GM19193 (cell line): Measurements from ENCODE around the gene PDGFA.

Source experiments
- POLR2A ChIP-seq: IDR thresholded peaks from 4 replicates; pipeline ENCODE4 v1.6.1; 2011; ENCODE audit not compliant: insufficient read depth, insufficient read length; ENCODE audit errors: extremely low read depth

PDGFA gene

DNA sequence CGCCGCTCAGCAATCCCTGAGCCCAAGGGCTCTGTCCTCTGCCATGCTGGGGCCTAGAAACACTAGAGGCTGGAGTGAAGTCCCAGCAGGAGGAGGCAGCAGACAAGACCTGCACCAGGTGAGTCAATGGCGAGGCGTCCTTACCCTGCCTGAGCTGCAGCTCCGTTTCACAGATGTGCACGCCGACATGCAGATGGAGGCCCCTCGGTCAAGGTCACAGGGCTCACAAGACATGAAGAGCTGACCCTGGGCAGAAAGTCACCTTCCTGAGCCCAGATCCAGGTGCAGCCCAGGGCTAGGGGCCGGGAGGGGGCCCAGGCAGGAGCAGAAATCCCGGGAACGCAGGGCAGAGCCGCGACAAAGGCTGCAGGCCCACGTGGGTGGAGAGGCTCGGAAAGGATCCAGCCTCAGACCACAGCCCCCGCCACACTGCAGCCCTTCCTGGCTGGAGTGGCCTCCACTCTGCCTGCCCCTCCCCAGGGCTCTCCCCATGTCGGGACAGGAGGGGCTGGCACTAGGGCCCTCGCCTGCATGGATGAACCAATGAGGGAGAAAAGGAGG is 23.8 kb downstream of the PDGFA start:
- no peak for TF ChIP-seq POLR2A

DNA sequence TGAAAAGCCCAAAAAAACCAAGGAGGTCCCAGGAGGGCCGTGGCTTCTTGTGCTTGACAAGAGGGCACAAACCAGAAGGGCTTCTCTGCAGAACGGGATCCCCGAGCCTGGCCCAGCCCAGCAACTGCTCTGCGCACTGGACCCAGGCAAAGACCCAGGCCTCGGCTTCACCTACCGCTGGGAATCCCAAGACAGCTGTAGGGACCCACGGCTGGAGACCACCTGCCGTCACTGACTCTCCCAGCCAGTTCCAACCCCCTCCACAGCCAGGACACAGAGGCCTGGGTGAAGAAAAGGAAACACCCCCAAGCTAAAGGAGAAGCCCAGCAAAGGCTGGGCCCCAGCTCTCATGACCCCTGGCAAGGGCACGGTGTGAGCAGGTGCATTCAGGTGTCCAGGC is 24.3 kb downstream of the PDGFA start:
- no peak for TF ChIP-seq POLR2A

DNA sequence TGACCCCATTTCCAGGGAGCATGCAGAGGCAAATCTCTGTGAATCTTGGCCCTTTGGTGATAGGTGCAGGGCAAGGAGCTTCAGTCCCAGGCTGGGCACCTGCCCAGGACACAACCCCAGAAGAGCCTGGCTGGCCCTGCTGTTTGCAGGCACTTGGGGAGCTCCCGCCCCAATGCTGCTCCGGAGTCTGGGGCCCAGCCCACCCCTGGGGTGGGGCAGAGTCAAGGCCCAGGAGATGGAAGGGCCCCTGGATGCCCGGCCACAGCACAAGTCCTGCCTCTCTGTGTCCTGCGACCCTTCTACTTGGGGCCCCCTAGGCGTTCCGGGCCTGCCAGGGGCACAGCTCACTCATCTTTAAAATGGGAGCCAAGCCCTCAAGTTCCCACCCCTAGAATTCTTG is 24.7 kb downstream of the PDGFA start:
- no peak for TF ChIP-seq POLR2A

DNA sequence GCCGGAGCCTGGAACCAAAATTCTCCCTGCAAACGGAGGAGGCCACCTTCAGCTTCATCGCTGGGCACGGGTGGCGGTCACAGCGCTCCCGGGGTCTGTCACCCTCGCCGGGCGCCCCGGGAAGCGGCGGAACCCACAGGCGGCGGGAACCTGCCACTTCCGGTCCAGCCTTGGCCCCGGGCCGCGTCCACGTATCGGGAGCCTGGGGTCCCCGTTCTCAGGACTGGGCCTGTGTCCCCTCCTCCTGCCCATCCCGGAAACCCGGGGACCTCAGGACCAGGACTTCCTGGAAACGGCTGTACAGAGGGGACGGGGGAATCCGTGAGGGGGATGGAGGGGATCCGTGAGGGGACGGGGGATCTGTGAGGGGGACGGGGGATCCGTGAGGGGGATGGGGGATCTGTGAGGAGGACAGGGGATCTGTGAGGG is 25.4 kb downstream of the PDGFA start:
- TF ChIP-seq POLR2A: no peak

DNA sequence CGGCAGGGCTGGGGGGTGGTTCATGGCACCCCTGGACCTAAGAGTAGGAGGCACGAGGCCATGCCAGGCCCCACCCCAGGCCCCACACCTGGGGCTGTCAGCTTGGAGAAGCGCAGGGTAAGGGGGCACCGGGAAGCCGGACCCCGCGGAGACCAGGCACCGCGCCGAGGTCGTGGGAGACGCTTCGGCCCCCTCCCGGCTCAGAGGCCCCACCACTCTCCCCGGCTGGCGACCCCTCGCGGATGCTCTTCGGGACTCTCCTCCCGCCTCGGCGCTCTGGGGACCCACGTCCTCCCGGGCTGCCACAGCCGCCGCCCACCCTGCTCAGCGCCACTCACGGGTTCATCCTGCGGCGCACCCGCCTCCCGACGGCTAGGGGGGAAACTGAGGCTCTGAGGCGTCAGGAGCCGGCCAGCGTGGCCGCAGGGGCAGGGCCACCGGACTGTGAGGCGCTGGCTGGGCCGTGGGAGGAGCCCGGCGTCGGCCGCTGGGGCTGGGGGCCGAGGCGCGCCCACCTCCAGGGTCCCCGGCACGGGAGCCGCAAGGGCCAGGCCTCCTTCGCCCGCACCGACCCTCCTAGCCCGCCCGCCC is 25.9 kb downstream of the PDGFA start:
- no peak for TF ChIP-seq POLR2A

DNA sequence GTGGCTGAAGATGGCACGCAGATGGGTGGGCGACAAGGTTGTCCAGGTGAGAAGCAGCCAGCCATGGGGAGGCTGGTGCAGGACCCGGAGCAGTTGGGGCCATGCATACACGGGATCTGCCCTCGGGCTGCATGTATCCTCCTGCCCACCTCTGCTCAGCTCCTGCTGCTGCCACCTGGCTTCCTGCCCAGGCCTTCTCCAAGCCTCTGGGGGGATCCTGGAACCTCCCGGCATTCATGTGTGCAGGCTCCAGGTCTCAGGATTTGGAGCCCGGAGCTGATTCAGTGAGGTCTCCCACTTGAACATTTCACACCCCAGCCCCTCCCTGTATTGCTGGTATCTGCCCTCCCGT is 27.0 kb downstream of the PDGFA start:
- no peak for TF ChIP-seq POLR2A

DNA sequence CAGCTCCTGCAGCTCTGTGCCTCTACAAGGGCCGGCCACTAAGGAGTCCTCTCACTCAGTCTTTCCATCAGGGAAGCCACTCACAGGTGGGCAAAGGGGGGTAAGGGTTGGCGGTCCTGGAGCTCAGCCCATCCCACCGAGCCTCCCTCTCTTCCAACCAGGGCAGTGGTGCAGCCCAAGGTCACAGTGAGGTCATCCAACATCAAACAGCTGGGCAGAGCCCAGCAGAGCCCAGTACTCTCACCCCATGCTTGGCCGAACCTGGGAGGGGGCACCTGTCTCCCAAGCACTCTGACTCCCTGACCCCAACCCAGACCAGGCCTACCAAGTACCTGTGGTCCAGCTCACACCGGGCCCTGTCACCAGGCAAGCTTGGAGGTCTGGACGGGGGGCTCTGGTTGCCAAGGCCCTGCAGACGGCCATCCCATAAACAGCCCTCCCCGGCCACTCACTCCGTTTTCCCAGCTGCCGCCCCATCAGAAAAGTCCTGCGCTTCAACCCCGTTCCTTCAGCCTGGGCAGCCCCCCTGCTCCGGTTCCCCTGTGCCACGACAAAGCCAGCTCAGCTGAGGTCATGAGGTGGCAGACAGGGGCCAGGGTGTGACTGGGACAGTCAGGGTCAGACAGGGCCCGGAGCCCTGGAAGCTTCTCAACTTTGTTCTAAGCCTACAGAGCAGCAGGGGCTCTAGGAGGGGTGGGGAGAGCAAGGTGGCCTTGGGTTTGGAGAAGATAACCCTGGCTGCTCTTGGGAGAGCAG is 27.5 kb downstream of the PDGFA start:
- TF ChIP-seq POLR2A: no peak

DNA sequence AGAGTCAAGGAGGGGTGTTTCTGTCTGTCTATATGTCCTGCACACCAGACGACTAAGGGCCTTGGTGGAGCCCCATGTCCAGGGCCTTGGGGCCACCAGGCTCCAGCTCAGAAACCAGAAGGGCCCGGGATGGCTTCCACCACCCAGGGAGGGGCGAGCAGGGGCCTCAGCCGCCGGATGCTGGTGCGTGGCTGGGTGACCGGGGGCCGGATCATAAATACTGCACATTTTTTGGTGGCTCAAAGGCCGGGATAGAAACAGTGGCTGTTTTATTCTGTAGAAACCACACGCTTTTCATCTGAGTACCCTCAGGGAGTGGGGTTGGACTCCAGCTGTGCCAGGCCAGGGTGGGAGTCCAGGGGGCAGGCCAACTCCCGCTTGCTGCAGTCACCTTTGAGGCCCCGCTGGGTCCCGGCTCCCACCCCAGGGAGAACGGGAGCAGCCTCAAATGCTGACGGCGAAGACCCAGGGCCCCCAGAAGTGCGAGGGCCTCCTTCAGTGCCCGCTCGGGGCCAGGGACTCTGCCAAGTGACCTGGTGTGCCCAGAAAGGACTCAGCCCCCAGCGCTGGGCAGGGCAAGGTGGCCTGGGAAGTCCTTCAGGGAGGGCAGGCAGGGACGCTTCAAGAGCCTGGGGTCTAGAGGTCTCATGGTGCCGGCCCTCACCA is 28.2 kb downstream of the PDGFA start:
- TF ChIP-seq POLR2A: no peak

DNA sequence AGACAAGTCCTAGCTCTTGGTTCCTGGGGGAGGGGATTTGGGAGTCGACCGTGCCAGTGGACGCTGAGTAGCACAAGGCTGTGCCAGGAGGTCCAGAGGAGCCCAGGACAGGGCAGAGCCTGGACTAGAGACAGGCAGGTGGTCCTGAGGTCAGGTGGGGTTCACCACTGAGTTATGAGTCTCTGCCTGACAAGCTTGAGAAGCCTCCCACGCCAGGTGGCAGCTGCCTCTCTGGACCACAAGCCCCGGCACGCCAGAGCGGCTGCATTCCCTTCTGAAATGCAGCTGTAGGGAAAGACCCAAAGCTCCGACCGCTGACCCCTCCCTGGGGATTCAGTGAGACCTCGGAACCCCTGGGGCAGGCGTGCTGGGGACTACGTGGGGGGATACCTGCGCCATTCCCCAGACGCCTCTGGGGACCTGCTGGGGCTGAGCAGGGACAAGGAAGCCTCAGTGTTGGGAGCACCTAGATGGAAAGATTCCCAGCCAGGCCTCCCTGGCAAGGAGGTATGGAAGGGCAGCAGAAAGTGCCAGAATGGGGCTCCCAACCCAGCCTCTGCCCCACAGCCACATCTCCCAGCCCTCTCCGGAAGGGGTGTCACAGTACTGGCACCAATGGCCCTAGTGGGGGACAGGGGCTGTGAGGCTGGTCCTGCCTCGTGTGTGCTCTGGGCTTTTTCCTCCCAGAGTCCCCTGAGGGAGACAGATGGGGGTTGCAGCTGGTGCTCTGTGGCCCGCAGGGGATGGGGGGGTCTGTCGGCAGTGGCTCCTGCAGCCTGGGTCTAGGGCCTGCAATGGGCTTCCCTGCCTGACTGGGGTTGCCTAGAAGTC is 29.0 kb downstream of the PDGFA start:
- TF ChIP-seq POLR2A: no peak

DNA sequence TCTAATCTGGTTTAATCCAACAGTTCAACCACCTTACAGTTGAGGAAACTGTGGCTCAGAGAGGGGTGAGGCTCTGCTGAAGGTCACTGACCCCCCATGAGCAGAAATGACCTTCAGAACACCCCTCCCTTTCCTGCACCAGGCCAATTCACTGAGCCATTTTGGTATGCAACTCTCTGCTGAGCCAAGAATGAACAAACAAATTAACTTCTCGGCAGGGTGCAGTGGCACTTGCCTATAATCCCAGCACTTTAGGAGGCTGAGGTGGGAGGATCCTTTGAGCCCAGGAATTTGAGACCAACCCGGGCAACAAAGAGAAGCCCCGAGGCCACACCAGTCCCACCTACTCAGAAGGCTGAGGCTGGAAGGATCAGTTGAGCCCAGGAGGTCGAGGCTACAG is 29.8 kb downstream of the PDGFA start:
- no peak for TF ChIP-seq POLR2A

DNA sequence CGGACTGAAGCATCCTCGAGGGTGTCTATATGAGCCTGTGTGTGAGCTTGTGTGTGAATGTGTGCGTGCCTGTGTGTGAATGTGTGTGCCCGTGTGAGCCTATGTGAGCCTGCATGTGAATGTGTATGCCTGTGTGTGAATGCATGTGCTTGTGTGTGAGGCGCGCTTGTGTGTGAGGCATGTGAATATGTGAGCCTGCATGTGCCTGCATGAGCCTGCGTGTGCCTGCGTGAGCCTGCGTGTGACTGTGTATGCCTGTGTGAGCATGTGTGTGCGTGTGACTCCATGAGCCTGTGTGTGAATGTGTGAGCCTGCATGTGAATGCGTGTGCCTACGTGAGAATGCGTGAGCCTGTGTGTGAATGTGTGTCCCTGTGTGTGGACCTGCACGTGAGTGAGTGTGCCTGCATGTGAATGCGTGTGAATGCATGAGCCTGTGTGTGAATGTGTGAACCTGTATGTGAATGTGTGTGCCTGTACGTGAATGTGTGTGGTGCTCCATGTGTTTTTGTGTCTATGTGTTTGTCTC is 33.4 kb downstream of the PDGFA start:
- TF ChIP-seq POLR2A: no peak

DNA sequence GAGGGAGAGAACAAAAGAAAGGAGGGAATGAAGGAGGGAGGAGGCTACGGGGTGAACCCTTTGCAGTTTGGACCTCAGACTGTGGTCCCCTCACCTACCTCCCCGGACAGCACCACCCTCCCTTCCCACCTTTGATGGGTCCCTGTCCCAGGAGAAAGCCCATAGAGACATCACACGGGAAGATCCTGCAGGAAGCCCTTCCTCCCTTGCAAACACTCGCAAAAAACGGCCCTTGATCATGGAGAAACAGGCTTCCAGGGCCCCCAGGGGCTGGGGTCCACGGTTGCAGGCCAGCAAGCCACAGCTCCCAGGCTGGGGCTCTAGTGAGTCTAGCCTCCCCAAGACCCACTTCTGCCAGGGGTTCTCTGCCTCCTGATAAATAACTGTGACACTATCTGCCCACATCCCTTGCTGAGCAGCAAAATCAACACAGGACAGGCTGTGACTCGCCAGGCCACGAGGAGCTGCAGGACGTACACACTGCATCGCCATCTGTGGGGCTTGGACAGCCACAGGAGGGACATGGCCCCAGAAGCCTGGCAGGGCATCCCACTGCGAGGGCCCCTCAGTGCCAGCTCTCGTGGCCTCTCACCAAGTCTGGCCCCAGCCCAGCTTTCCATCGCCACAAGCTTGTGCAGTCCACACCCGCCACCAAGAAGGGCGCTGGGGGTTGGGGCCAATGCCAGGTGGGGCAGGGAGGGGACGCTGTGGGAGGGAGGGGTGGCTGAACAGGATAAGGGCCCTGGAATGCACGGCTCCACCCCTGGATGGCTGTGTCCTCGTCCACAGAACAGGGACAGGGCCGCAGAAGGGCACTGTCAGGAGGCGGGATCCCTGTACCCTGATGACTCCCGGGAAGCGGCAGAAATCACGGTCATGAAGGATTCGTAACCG is 34.2 kb downstream of the PDGFA start:
- TF ChIP-seq POLR2A: no peak

DNA sequence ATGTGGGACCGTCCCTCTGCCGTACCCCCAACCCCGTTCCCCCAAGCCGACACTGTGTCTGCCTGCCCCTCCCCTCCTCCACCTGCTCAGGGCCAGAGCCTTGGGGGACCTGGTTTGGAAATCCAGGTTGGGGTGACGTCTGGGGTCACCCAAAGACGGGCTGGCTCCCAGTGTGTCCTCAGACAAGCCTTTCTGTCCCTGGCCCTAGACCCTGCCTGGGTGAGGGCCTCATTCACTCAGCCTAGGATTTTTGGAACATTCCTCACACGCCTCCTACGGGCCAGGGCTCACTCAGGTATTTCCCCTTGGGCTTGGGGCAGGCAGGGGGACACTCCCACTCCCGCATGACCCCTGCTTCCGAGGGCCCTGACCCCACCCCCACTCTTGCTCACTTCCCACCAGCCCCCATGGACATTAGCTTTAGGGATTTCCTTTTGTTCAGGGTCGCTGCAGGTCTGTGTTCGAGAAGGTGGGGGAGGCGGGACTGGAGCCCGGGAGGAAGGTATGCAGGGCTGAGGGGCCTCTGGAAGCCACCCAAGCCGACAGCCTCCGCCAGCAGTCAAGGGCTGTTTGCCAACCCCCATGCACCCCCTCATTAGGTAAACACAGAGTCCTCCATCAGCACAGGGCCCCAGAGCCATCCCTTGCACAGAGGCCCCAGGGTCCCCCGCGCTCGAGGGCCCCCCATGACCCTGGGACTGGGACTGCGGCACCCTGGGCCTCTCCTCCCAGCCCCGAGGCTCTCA is 35.1 kb downstream of the PDGFA start:
- TF ChIP-seq POLR2A: no peak
